GM19238 (cell line): ENCODE measurements around the gene TPPP3.

Experiments used
- DNase-seq: peaks from one replicate; pipeline ENCODE4 v3.0.0; 2011; ENCODE audit warnings: low spot score; ENCODE audit not compliant: insufficient read length

The TPPP3 gene

DNA sequence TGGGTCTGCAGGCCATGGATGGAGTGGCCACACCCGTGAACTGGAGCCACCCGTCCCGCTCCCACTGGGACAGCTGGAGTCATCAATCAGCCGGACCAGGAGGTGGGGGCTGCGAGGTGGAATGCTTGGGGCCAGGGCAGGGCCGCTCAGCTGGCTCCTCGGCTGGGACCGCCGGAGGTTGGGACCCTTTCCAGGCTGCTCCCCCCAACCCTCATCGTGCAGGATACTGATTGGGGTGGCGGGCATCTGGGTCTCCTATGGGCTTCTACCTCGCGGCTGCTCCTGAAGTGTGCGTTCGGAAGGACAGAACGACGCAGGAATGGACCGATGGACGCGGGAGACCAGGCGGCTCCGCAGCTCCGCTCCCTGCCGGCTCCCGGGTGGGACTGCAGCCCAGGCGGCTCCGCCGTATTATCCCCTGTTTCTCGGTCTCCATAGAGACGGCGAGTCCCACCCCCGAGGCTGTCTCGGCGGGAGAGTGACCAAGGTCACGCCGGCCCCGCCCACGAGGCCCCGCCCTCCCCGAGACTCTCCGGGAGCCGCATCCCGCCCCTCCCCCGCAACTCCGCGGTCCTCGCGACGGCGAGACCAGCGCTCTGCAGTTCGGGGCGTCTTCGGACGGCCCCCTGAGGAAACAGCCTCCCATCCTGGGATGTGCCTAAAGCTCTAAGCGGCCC, at the start of gene TPPP3:
Gene TPPP3, minus strand, starts transcription at position 388 of the 677 bp plus-strand sequence. CDS start 2,387 bp downstream, outside the sequence.
- no peak for DNase-seq

DNA sequence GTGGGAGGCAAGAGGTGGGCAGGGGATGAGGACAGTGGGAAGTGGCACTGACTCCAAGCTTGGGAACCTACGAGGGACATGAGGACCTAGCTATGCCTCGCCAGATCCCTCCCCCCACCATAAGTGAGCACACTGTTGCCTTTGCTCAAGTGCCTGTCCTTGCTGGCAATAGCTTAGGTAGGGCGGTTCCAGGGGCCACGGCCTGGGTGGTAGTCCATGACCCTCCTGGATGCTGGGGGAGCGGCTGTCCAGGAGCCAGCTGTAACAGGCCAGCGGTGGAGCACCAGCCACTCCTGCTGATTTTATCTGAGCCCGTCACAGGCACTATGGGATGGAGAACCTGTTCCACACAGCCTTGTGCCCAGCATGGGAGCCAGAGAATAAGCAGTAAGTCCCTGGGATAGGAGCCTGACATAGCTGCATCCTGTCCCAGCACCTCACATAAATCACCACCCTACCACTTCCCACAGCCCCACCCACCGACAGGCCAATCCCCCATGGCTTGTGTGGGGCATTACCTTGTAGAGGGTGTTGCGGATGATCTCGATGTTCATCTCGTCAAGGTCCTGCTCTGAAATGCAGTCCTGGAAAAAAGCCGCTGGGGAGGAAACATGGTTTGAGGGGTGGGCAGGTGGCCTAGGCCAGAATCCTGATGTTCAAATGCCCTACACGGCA, 49.4 kb upstream of the TPPP3 start:
- no peak for DNase-seq

DNA sequence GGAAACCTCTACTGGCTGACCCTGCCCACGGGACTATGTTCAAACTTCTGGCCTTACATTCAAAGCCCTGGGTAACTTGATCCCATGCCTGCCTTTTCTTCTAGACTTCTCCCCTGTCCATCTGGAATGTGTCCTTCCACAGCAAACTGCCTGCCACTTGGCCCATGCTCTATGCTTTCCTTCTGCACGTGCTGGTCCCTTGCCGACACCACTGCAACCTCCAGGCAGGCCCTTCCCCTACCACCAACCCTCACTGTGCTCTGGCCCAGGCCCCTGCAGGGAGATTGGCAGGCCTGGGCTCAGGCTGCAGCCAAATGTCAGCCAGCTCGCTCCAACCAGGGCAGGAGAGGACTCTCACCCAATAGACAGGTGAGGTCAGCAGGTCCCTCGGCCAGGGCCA, 48.6 kb upstream of the TPPP3 start:
- no peak for DNase-seq

DNA sequence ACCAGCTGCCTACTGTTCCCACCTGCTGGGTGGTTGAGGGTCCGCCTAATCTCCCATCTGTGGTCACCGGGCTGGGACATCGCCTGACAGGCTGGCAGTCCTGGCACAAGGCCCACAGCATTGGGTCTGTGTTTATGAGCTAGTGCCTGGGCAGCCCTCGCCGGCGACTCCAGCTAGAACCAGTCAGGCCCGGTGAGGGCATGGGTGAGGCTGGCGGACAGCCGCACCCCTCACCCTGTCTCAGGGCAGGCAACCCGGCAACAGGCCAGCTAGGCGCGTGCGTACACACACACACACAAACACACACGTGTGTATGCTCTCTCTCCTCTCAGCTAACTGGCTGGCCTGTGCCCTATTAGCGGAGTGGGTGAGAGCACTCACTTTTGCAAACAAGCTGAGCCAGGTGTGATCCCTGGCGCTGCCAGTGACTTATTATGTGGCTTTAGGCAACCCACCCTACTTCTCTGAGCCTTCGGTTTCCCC, 48.0 kb upstream of the TPPP3 start:
- no peak for DNase-seq

DNA sequence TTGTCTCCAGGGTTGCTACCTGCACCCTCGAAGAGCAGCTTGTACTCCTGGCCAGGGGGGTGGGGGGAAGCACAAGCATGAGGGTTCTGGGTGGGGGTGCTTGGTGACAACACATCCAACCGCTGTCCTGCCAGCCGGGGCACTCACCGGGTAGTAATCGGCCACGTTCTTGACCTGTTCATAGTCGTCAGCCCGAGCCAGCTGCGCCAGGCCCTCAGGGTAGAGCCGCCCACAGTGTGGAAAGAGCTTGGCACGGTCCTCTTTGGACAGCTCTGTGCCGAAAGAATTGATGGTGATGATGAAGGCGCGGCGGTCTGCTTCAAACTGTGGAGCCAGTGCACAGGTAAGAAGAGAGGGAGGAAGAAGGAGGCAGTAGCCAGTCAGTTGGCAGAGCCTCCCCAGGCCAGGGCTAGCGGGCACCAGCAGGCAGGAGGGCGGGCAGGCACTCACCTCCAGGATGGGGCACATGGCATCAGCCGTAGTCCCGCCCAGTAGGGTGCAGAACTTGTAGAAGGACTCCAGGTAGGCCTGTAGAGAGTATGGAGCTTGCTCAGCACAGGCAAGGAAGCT, 45.6 kb upstream of the TPPP3 start:
- DNase-seq: no peak

DNA sequence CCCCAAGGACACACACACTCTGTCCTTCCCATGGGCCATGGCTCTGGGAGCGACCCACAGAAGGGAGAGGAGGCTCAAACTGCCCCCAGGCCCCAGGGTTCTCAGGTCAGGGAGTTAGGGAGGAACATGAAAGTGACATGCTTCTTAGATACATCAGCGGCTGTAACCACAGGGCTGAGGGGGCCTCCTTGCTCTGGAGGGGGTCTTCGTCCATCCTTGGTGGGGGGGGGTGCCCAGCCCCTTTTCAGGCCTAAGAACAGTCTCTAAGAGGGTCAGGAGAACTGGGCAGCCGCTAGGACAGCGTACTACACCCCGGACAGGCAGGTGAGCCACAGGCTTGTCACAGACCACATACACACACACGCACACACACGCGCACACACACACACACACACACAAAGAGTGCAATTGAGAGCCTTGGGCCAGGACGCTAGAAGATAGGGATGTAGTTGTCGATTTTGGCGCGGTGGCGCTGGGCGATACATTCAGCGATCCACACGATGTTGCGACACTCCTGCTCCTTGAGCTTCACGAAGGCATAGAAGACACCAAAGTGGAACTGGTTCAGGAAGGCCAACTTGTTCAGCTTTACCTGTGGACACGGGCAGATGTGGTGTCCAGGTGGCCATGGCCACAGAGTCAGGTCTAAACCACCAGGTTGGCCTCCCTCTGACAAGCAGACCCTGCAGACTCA, 44.9 kb upstream of the TPPP3 start:
- DNase-seq: no peak

DNA sequence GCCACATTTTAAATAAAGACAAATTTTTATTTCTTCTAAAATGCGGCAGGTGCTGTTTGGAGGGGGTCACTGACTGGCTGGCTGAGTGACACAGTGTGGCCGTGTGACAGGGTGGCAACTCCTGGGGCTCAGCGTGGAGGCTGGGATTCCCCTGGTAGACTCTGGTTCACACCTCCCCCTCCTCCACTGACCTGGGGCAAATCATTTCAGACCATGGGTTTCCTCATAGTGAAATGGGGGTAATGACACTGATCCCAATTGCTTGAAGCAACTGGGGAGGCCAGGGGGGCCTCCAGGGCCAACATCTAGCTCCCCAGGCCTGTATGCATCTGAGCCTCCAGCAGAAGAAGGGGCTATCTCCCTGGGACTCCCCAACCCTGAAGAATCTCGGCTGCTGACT, 44.2 kb upstream of the TPPP3 start:
- no peak for DNase-seq

DNA sequence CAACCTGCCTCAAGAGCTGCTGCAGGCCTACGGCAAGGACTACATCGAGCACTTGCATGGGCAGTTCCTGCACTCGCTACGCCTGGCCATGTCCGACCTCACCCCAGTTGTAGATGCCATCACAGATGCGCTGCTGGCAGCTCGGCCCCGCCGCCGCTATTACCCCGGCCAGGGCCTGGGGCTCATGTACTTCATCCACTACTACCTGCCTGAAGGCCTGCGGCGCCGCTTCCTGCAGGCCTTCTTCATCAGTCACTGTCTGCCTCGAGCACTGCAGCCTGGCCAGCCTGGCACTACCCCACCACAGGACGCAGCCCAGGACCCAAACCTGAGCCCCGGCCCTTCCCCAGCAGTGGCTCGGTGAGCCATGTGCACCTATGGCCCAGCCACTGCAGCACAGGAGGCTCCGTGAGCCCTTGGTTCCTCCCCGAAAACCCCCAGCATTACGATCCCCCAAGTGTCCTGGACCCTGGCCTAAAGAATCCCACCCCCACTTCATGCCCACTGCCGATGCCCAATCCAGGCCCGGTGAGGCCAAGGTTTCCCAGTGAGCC, 43.4 kb upstream of the TPPP3 start:
- DNase-seq: no peak

DNA sequence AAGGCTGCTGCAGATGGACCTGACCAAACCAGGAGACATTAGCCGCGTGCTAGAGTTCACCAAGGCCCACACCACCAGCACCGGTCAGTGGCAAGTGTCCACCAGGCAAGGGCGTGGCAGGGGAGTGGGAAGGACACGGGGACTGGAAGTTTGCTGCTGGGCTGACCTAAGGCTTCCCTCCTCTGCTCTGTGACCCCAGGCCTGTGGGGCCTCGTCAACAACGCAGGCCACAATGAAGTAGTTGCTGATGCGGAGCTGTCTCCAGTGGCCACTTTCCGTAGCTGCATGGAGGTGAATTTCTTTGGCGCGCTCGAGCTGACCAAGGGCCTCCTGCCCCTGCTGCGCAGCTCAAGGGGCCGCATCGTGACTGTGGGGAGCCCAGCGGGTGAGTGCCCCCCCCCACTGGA, 42.5 kb upstream of the TPPP3 start:
- DNase-seq: no peak

DNA sequence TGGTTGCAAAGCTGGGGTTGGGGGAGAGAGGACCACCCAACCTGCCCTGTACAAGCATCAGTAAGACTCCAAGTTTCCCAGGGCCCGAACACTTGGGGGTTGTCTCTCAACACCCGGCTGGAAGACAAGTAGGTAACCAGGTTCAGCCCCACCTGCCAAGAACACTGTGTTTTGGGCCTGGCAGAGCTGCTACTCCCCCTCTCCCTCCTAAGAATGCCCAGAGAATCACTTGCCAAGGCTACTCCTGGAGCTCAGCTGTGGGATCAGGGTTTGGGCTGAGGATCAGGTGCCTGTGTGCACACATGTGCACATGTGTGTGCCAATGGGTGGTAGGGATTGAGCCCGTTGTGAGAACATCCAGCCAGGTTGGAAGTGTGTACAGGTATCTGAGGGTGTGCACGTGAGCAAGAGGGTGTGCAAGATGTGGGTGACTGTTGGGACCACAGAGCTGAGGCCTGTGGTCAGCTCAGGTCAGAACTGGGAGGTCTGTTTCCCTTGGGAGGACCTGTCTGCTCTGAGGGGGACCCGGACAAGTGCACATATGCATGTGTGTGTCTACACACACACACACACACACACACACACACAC, 39.9 kb upstream of the TPPP3 start:
- no peak for DNase-seq

DNA sequence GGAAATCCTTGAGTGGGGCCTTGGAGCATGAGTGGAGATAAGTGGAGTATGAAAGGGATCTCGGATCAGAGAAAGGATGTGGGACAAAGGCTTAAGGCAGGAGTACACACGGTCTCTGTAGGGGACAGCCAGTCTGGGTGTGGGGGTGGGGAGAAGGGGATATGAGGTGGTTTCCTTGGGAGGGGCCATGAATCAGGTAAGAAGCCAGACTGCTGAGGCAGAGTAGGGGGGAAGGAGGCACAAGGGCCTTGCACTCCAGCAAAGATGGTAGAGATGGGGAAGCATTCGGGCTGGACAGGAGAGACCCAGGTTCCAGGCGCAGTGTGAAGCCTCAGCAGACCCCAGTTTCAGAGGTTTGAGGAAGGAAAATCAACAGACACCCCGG, 39.2 kb upstream of the TPPP3 start:
- DNase-seq: no peak

DNA sequence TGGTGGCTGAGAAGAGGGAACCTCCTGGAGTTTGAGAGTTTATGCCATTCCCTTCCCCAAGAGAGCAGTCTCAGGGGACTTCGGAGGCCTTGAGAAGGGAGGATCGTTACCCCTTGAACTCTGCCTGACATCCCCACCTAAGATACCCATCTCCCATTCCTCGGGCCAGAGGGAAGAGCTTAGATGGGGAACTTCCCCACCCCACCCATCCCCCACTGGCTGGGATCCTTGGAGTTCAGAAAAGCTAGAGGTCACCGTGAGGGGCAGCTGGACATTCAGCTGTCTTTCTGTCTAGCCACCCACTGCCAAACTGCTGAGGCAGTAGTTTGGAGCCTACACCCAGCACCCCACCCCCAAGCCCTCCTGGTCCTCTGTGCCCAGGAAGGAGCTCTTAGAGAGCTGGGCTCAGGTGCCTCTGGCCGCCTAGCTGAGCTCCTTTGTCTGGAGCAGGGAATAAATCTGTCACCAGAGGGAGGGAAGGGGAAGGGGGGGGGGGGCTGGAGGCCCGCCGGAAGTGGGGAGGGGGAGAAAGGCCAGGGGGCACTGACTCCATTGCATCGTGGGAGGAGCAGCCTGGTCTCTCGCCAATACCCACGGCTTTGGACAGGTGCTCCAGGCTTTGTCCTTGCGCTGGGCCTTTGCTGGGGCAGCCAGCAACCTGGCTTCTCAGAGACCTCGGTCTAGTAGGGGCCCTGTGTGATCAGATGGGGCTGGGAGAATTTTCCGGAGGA, 38.6 kb upstream of the TPPP3 start:
- DNase-seq: no peak

DNA sequence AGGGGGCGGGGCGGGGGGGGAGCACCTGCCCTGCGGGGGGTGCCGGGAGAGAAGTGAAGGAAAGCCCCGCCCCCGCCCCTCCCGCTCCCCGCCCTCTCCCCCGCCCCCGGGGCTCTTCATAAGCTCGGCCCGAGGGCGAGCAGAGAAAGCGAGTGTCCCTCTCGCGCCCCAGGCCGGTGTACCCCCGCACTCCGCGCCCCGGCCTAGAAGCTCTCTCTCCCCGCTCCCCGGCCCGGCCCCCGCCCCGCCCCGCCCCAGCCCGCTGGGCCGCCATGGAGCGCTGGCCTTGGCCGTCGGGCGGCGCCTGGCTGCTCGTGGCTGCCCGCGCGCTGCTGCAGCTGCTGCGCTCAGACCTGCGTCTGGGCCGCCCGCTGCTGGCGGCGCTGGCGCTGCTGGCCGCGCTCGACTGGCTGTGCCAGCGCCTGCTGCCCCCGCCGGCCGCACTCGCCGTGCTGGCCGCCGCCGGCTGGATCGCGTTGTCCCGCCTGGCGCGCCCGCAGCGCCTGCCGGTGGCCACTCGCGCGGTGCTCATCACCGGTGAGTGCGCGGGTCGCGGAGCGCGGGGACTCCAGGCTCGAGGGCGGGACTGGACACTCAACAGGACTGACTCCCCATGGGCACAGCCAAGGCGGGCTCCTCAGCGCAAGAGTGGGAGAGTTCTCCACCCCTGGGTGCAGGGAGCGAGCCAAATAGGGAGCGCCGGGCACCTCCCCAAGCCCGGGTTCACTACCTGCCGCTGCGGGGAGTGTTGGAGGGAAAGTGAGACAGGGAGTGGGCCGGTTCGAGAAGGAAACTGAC, 37.9 kb upstream of the TPPP3 start, which contains the start of gene HSD11B2:
Gene HSD11B2, plus strand, starts transcription at position 145 of the 798 bp plus-strand sequence. Its CDS starts 128 bp downstream, at position 273.
- DNase-seq: no peak

DNA sequence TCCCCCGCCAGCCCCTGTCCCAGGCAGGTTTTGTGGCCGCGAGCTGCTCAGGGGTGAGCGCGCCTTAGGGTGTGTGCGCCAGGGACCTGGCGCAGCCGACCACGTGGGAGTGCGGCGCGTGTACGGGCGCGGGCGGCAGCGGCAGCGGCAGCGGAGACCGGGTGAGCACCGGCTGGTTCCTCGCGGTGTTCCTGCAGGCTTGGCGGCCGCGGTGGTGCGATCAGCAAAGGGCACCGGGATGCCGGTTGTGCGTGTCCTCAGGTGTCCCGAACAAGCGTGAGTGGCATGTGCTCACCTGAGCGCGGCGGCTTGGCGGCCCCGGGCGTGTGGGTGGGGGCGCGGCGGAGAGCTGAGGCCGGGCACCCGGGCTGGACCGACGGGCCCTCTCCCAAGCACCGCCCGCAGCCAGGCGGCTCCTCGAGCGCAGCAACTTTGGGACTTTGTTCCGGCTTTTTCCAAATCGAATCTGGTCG, 37.2 kb upstream of the TPPP3 start:
- DNase-seq: no peak

DNA sequence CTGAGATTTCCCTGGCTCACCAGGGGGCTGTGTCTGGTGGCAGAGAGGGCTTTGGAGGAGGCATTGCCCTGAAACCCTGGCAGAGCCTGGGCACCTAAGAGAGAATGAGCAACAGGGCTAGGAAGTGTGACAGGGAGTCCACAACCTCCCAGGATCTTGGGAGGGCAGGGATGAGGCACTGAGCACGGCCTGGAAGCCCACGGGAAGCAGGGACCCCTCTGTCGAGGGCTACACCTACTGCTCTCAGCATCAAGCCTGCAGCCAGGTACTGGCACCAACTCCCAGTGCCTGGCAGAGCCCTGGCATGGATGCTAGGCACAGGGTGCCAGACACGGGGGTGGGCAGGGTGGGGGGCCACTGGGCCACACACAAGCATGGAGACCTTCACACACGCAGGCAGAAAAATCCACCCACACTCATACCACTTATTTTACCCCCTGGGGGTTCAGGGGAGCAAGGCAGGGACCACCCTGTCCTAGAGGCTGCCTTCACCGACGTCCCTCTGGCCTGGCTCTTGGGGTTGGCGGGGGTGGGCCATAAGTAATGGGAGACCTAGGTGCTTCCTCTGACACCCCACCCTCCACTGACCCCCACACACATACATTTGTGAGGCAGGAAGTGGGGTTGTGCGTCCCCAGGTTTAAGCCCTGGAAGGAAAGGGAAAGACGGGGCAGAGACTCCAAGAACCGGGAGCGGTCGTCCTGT, 36.7 kb upstream of the TPPP3 start:
- no peak for DNase-seq

DNA sequence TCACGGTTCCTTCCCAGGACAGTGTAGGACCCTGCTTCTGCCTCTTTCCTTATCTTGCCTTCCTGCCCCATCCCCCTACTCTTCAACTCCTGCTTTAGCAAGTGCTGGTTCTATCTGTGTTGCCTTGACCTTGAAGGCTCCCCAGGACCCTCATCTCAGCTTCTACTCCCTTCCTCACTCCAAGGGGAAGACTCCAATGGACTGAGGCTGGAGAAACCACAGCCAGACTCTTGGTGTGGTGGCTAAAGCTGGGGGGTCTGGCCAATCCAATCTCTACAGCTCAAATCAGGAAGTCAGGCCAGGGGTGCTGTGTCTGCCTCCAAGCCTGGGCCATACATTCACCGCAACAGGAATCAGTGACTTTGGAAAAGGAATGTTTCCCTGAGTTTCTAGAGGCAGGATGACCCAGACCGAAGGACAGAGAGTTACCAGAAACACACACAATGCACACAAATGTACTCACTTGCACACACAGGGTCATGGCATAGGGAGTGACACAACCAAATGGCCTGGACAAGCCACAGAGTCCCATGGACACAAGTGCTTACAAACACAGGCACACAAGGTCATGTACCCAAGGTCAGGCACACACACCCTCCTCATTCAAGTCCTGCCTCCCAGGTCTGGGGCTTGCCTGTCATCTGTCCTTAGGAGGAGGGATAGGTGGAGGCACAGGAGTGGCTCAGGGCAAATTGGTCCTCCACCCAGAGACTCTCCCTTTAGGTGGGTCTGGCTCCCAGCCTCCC, 35.9 kb upstream of the TPPP3 start:
- DNase-seq: no peak

DNA sequence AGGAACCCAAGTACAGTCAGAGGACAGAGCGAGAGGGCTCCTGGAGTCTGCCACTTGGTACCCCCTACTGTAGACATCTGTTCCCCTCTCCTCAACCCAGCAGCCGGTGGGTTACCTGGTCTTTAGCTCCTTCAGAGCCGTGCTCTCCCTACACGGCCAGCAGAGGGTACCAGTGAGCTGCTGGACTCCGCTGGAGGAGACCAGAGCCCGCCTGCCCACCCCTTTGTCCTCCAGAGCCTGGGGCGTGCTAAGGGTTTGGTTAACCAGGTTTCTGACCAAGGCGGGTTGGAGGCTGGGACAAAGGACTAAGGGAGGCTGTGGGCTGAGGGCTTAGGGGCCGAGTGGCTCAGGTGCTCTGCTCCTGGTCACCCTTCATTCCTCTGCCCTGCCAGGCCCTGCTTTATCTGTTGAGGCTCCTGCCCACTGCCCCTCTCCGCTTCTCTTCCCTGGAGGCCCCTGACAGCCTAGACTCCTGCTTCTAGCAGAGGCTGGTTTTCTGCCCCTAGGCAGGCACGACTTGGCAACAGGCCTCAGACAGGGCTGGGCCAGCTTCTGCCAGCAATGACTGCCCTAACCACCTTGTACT, 34.9 kb upstream of the TPPP3 start:
- peak; percentile 69 for DNase-seq

DNA sequence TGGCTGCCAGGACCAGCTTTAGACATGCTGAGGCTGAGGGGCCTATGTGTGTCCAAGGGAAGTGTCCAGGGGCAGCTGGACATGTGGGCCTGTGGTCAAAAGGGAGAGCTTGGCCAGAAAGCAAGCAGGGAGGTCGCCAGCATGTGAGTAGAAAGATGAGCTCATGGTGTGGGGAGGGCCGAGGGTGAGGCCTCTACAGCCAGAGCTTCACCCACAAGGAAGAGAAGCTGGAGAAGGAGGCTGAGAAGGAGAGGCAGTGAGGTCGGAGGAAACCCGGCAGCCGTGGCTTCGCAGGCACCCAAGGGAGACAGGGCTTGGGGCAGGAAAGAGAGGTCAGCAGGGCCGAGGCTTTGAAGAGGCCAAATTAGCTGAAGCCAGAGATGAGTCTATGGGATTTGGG, 33.7 kb upstream of the TPPP3 start:
- no peak for DNase-seq
